NCI-H82 treated with DMSO at 0.1 percent for 48 hours (cell line): ENCODE measurements around the gene SPPL2C.

Experiments used
- DNase-seq: peaks from one replicate; lab custom pipeline; 2025; ENCODE audit not compliant: unreplicated experiment; lab: John Stamatoyannopoulos, UW

Gene SPPL2C

DNA sequence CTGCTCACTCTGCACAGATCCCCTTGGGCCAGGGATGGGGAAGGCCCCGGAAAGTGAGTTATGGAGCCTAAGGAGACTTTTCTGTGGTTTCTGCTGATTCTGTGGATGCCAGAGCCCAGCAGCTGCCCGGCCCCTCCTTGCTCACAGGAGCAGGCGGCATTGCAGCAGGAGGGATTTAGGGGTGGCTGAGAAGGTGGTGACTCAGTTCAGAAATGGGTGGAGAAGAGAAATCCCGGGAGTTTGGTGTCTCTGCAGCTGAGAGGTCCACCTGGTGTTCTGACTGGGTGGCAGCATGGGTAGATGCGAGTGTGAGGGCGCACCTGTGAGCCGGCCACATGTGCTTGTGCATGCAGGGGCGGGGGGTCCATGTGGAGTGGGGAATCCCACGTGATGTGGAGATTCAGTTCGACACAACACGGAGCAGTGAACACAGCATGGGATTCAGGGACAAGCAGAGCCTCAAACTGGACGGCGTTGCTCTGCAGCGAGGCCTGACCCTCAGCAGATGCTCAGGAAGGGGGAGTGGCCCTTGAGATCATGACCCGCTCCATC, 16.0 kb upstream of the SPPL2C start:
- DNase-seq = no peak

DNA sequence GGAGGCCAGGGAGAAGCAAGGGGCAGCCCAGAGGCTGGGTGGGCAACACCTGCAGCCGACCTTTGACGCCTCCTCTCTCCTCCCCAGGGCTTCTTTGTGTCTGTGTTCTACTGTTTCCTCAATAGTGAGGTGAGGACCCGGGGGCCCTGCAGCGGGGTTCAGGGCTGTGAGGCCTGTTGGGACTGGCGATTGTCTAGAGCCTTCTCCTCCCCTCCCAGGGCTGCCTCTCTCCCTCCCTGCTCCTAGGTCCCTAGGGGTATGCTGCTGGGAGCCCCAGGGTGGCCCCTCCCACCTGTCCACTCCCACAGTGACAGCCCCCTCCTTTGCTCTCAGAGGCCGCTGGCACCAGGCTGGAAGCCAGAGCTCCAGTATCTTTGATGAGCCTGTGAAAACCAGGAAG, 10.8 kb upstream of the SPPL2C start:
- DNase-seq = no peak

DNA sequence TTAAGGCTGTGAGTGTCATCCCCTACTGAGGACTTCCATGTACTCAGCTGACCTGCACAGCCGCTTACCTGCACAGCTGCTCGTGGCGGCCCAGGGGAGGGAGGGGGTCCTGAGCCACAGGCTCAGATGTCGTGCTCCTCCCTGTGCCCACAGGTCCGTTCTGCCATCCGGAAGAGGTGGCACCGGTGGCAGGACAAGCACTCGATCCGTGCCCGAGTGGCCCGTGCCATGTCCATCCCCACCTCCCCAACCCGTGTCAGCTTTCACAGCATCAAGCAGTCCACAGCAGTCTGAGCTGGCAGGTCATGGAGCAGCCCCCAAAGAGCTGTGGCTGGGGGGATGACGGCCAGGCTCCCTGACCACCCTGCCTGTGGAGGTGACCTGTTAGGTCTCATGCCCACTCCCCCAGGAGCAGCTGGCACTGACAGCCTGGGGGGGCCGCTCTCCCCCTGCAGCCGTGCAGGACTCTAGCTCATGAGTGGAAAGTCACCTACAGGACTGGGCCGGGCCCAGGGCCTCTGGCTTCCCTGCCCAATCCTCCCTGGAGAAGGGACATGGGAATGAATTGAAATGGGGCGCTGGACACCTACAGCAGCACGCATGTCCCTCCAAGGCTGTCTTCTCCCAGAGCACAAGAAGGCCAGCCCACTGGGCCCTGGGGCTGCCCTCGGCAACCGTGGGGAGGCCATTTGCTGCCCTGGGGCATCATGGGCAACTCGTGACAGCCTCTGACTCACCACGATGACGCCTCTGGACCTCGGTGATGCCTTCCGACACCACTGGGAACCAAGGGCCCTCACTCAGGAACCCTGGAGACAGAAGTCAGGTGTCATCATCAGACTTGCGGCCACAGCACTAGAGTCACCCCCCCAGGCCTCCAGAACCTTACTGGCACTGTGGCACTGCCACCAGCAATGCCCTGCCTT, 9.9 kb upstream of the SPPL2C start:
- DNase-seq = no peak

DNA sequence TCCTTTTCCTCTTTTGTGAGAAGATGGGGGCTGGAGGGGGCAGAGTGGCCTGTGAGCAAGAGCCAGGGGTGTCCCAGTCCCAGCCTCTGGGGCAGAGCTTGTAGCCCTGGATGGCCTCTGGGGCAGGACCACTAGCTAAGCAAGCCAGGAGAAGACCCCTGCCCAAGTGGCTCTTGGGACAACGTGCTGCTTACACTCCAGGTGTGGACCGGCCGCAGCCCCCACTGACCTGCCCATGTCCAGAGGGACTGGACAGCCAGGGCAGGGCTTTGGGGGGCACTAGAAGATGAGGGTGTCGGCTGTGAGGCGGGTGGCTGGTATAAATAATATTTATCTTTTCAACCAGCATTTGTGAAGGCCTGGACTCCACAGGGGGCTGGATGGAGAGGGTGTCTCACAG, 9.2 kb upstream of the SPPL2C start:
- DNase-seq = no peak

DNA sequence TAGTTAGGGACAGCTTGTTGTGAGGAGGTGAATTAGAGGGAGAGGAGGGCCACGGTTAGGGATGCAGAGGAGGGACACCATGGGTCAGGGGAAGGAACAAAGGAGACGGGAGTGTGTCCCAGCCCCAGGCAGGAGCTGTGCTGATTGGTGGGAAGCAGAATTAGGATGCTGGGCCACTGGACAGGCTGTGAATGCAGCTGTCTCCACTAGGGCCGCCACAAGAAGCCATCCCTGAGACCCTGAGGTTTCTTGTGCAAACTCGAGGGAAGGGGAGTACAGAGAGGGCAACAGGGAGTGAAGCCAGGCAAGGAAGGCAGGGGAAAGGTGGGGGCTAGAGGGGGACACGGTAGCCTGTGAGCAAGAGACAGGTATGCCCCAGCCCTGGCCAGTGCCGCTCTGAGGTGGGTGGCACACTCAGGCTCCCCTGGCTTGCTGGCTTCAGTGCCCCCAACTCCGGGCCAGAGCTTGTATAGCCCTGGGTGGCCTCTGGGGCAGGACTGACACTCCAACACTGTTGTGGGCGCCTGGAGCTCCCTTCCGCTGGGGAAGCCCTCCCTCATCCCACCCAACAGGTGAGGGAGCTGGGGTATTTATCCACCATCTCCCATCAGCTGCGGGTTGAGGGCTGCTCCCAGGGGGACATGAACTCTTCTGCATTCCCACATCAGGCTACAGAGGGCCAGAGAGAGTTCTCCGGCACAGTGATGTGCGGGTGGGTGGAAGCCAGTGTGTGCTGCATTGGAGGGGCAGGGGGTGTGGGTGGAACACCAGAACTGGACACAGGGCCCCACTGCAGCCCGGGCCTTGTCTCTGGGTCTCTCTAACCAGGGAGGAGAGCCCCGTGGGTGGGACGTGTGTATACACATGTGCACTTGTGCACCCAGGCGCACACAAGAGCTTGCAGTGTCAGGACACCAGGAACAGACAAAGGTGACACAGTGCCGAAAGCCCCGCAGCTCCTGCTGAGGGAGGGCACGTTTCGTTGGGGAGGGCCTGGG, 8.3 kb upstream of the SPPL2C start:
- no peak for DNase-seq

DNA sequence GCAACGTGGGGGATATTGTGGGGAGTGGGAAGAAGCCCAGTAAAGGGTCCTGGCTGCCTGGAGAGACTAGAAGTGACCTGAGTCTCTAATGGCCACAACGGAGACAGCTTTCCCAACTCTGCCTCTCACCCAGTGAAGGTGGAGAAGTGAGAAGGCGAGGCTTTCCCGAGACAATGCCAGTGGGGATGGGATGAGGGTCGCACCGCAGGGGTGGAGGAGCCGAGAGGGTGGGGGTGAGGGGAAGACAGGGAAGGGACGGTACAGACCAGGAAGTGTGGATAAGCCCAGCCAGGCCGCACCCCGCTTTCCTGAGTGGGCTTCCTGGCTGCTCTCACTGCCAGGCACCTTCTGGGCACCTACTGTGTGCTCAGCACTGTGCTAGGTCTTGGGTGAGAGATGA, 7.5 kb upstream of the SPPL2C start:
- no peak for DNase-seq

DNA sequence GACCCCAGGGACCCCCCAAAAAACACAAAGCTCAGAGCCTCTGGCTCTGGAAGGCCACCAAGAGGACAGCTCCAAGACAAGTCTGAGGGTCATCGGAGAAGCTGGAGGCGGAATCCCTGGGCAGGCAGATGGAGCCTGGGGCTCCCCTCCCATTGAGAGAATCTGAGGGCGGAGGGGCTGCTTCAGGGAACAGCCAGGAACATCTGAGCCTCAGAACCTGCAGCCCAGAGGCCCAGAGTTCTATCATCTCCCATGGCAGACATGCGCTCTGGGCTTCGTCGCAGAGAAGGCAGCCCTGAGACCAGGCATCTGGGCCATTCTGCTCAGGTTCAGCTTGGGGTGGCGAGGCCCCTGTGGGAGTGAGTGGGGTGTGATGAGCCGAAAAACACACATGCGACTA, 7.1 kb upstream of the SPPL2C start:
- DNase-seq = no peak

DNA sequence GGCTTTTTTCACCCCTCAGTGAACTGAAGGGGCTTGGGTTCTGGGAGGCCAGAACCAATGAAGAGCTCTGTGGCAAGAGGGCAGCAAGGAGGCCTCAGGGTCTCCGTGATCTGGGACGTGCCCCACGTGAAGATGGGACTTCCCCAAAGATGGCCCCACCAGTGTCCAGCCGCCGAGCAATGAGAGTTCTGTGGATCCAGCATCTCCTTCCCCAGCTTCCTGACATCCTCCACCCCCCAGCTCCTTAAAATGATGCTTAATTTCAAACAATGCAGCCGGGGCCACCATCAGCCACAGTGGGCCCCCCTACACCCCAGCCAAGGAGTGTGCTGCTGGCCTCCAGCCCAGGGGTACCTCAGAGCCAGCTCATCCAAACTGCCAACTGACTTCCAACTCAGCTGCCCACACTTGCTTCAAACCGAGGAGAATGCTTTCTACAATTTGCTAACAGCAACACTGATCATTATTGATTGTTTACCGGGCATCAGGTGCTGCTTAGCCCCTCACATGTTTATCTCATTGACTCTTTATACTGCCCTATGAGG, 5.9 kb upstream of the SPPL2C start:
- DNase-seq = no peak

DNA sequence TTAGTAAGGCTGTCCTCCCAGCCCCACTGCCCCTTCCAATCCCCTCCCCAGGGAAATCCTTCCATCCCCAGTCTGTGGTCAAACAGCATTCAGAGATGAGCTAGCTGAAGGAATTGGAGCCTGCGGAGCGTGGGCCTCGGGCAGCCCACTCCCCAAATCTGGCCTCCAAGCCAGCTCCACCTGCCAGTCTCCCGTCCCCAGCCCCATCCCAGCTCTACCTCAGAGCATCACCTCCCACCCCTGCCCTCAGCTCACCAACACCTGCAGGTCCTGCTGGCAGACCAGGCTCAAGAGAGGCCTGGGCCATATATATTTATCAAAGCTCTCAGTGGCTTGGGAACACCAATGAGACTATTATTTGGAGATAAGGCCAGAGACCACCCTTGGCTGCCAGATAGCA, 5.2 kb upstream of the SPPL2C start:
- no peak for DNase-seq

DNA sequence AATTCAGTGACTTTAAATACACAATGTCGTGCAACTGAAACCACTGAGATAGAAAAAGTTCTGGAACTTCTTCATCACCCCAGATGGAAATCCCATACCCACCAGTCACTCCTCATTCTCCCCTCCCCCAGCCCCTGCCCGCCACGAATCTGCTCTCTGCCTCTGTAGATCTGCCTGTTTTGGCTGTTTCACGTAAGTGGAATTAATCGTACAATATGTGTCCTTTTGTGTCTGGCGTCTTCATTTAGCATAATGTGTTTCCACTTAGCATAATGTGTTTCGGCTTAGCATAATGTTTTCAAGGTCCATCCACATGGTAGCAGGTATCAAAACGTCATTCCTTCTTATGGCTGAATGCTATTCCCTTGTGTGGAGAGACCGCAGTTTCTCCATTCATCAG, 3.5 kb upstream of the SPPL2C start:
- no peak for DNase-seq

DNA sequence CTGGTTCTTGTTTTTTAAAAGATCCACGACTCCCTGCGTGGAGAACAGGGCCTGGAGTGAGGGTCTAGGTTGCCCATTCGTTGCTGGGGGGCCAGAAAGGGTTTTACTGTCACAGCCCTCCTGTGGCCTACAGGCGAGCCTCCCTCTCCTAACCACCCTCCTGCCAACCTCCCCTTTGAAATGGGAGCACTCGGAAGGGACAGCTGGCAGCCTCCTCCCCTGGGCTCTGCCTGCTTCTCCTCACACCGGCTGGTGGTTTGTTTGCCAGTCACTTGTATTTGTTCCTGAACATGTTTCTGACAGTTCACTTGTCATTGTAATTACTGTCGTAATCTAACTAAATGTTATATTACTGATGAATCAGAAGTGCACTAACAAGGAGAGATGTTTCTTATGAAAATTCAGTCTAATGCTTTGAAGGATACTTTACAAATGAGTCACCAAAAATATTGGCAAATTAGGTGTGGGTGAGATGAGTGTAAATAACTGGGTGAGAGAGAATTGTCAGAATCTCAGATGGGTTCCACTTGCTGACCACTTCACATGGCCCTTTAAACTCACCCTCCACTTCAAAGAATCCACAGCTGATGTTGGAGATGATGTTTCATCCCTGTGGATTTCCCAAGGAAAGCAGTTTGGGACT, 2.7 kb upstream of the SPPL2C start:
- no peak for DNase-seq

DNA sequence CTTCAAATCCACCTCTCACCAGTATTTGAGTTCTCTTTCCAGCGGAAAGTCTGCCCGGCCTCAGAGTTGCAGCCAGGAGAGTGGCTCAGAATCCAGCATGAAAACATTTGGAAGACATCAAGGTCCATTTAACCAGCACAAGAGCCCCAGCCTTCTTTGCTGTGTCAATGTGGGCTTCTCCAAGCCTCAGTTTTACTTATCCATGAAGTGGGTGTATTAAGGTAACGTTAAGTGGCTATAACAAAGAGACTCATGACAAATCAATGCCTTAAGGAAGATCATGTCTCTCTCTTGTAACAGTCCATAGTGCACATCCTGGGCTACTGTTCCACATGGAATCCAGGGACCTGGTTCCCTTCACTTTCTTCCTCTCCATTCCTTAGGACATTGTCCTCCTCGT, 959 bp upstream of the SPPL2C start:
- DNase-seq = no peak

DNA sequence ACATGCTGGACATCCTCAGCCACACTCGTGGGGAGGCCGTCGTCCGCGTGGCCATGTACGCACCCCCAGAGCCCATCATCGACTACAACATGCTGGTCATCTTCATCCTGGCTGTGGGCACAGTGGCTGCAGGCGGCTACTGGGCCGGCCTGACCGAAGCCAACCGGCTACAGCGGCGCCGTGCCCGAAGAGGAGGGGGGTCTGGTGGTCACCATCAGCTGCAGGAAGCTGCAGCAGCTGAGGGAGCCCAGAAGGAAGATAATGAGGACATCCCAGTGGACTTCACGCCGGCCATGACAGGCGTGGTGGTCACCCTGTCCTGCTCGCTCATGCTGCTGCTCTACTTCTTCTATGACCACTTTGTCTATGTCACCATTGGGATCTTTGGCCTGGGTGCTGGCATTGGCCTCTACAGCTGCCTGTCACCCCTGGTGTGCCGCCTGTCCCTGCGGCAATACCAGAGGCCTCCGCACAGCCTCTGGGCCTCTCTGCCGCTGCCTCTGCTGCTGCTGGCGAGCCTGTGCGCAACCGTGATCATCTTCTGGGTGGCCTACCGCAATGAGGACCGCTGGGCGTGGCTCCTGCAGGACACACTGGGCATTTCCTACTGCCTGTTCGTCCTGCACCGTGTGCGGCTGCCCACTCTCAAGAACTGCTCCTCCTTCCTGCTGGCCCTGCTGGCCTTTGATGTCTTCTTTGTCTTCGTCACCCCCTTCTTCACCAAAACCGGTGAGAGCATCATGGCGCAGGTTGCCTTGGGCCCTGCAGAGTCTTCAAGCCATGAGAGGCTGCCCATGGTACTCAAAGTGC, 900 bp downstream of the SPPL2C start:
- no peak for DNase-seq

DNA sequence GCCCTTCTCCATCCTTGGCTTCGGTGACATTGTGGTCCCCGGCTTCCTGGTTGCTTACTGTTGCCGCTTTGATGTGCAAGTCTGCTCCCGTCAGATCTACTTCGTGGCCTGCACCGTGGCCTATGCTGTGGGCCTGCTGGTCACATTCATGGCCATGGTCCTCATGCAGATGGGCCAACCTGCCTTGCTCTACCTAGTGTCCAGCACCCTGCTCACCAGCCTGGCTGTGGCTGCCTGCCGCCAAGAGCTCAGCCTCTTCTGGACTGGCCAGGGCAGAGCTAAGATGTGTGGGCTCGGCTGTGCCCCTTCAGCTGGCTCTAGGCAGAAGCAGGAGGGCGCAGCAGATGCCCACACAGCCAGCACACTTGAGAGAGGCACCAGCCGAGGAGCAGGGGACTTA, 1.5 kb downstream of the SPPL2C start:
- no peak for DNase-seq

DNA sequence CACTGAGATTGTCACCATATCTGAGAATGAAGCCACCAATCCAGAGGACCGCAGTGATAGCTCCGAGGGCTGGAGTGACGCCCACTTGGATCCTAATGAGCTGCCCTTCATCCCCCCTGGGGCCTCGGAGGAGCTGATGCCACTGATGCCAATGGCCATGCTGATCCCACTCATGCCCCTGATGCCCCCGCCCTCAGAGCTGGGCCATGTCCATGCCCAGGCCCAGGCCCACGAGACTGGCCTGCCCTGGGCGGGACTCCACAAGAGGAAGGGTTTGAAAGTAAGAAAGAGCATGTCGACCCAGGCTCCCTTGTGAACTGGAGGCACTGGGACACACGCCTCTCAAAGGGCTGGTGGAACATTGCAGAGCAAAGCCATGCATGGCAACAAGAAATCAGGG, 2.0 kb downstream of the SPPL2C start:
- DNase-seq = no peak

DNA sequence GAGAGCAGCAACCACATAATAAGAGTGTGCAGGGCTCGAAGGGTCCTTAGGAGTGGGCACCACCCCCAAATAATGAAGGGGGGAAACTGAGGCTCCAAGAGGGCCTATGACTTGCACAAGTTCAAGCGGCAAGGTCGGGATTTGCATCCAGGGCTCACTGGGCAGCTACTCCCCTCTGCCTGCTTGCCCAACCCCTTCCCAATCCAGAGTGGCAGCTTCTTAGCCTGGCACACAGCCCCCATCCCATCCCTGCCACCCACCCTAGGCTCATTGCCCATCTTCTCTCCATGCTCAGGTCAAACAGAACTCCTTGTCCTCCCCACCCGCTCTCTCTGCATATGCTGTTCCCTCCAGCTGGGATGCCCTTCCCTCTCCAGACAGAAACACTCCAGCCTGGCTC, 2.4 kb downstream of the SPPL2C start:
- DNase-seq = no peak

DNA sequence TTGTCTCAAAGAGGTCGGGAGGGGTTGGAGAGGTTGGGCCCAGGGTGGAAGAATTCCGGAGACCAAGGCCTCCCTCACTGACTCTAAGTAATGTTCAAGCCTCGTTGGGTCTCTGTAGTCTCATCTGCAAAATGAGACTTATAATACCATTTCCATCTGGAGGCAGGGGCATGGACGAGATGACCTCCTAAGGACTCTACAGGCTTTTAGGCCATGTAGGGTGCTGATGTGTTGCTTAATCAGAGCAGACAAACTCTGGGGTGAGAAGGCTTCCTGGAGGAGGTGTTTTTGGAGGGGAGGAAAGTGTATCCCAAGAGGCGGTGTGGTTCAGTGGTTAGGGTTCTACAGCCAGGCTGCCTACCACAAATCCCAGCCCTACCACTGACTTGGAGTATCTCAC, 3.1 kb downstream of the SPPL2C start:
- DNase-seq = no peak

DNA sequence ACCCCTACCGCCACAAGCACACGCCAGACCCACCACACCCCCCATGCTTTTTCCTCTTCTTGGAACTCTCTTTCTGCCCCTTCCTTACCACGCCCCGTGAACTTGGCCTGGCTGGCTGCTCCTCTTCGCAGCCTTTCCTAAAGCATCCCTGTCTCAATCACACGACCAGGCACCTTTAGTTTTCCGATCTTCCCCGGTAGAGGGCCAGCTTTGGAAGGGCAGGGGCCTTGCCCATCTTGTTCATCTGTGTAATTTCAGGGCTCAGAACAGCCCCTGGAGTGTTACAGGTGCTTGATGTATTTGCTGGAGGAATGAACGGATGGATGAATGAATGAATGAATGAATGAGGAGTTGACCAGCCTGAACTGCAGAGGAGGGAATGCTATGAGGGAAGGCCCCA, 3.7 kb downstream of the SPPL2C start:
- DNase-seq = no peak

DNA sequence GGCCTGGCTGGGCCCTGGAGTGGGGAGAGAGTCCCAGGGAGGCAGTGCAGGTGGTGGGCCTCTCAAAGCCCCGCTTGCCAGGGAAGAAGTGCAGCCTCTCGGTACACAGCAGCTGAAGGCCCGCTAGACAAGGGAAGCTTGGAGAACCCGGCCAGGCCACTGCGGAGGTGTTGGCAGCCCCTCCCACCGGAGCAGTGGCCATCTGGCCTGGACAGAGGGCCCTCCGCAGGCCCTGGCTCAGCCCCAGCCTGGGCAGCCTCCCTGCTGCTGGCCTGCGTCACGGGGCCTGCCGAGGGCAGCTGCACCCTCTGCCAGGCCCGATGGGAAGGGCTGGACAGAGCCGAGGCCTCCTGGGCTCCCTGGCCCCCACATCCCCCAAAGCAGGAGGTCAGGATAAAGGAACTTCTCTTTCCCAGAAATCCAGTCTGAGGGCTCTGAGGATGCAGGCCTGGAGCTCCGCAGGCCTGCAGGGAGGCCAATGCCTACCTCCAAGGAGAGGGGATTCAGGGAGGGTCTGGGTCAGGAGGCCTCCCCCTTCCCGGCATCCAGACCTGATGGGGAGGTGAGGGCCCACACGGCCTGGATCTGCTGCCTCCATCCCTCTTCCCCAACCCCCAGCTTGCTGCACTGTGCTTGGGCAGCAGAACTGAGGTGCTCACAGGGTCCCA, 4.3 kb downstream of the SPPL2C start:
- DNase-seq = no peak
